ENCODE measurements around the gene CD34.
"Not testable (repeated sequence)": the region's sequence is repeated elsewhere in the genome, so short reads cannot be mapped to it uniquely, and the experiment has no call there.

CD34 gene

DNA sequence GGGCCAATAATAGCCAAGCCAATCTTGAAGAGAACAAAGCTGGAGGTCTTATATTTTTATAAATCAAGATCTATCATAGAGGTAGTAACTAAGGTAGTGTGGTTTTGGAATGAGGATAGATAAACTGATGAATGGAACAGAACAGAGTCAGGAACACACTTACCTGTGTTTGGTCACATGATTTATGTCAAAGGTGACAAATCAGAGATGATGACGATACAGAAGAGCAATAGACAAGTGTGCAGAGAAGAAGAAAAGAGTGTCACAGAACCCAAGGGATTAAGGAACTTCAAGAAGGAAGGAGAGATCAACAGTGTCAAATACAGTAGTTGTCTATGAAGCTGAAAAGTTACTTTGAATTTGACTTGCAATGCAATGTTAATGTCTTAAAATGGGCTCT, 16.1 kb upstream of the CD34 start:
- TF ChIP-seq, protein P1, sequence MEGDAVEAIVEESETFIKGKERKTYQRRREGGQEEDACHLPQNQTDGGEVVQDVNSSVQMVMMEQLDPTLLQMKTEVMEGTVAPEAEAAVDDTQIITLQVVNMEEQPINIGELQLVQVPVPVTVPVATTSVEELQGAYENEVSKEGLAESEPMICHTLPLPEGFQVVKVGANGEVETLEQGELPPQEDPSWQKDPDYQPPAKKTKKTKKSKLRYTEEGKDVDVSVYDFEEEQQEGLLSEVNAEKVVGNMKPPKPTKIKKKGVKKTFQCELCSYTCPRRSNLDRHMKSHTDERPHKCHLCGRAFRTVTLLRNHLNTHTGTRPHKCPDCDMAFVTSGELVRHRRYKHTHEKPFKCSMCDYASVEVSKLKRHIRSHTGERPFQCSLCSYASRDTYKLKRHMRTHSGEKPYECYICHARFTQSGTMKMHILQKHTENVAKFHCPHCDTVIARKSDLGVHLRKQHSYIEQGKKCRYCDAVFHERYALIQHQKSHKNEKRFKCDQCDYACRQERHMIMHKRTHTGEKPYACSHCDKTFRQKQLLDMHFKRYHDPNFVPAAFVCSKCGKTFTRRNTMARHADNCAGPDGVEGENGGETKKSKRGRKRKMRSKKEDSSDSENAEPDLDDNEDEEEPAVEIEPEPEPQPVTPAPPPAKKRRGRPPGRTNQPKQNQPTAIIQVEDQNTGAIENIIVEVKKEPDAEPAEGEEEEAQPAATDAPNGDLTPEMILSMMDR (IDR thresholded peaks at IDR 0.05; ENCODE audit: low read depth, low read length) = no peak
- DNase-seq (ENCODE audit: extremely low read depth, low read depth) = no peak

DNA sequence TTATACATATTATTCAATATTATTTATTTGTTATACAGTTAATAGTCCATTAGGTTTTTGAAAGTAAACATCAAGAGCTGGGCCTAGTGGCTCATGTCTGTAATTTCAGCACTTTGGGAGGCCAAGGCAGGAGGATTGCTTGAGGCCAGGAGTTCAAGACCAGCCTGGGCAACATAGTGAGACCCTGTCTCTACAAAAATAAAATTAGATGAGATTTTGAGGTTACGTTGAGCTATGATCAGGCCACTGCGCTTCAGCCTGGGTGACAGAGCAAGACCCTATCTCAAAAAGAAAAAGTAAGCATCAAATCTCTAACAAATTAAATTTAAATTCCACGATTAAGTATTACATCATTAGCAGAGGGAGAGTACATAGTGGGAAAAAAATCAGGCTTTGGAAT, 15.0 kb upstream of the CD34 start:
- DNase-seq (ENCODE audit: extremely low read depth, low read depth) = not testable (repeated sequence)

DNA sequence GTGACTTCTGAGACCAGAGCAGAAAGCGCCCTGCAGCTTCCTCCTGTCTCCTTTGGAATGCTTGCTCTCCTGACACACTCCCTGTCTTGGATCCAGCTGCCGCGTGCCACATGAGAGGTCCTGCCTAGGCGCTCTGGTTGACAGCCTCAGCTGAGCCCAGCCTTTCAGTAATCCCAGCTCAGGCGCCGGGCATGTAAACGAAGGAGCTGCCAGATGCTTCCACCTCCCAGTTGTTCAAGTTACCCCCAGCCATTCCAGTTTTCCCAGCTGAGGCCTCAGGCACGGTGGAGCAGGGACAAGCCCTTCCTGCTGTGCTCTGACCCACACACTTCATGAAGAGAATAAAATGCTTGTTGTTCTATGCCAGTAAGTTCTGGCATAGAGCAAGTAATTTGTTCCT, 14.3 kb upstream of the CD34 start:
- TF ChIP-seq, protein P1 (IDR thresholded peaks at IDR 0.05; ENCODE audit: low read depth, low read length) = no peak
- no peak for DNase-seq (ENCODE audit: extremely low read depth, low read depth)

DNA sequence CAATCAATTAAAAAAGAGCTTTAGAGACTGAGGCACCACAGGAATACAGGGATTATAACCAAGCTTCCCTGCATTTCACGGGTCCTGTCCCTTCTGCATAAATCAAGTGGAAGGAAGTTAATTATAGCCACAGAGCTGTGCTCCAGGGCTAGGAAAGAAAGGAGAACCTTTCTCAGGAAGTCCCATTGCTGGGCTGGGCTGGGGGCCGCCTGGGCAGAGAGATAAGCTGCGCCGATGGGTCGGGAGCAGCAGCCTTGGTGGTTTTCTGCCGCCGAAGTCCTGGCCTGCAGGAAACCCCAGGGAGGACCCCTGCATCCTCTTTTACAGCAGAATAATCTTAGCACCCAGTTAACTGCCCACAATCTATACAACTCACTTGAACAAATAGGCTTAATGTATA, 12.6 kb upstream of the CD34 start:
- DNase-seq (ENCODE audit: extremely low read depth, low read depth) = no peak
- TF ChIP-seq, protein P1 (IDR thresholded peaks at IDR 0.05; ENCODE audit: low read depth, low read length) = no peak

DNA sequence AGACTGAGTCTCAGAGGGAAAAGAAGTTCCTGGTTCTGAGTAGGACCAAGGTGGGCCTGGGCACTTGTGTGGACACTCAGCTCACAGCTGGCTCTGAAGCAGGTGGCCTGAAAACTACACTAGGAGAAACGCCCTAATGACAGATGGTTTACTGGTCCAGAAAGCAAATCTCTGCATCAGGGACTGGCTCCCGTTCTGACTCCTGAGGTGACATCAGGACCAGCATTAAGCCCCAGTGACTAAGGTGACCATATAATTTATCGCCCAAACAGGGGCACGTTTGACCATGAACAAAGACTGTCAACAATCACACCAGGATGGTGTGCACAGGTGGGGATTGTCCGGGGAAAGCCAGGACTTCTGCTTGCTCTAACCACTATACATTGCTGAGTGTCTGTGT, 12.2 kb upstream of the CD34 start:
- no peak for DNase-seq (ENCODE audit: extremely low read depth, low read depth)
- TF ChIP-seq, protein P1 (IDR thresholded peaks at IDR 0.05; ENCODE audit: low read depth, low read length) = no peak

DNA sequence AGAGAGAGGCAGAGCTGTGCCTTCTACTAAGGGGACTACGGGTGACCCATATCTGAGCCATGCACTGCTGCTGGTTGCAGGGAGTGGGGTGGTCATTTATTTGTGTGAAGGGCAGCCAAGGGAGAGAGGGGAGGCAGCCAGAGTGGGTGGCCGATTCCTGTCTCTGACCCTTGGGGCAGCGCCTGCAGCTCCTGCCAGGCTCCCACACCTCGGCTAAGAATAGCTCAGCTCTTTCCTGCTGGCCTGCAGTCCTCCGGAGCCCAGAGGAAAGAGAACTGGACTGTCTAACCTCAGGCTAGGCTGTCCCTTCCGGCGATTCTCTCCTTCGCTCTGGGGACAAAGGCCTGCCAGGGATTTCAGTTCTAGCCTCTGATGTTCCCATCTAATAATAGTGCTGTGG, 11.6 kb upstream of the CD34 start:
- DNase-seq (ENCODE audit: extremely low read depth, low read depth) = no peak
- TF ChIP-seq, protein P1 (IDR thresholded peaks at IDR 0.05; ENCODE audit: low read depth, low read length) = no peak

DNA sequence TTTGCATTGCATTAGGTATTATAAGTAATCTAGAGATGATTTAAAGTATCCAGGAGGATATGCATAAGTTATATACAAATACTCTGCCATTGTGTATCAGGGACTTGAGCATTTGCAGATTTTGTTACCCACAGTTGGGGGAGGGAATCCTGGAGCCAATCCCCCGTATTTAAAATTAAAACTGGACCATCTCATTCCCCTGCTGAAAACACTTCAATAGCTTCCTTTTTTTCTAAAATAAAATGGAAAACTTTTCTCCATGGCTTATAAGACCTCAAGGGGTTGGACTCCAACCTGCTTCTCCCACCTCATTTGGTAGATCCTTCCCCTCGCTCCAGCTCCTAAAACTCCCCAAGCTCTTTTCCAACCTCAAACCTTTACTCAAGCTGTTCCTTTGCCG, 10.4 kb upstream of the CD34 start:
- DNase-seq (ENCODE audit: extremely low read depth, low read depth) = no peak
- TF ChIP-seq, protein P1 (IDR thresholded peaks at IDR 0.05; ENCODE audit: low read depth, low read length) = no peak

DNA sequence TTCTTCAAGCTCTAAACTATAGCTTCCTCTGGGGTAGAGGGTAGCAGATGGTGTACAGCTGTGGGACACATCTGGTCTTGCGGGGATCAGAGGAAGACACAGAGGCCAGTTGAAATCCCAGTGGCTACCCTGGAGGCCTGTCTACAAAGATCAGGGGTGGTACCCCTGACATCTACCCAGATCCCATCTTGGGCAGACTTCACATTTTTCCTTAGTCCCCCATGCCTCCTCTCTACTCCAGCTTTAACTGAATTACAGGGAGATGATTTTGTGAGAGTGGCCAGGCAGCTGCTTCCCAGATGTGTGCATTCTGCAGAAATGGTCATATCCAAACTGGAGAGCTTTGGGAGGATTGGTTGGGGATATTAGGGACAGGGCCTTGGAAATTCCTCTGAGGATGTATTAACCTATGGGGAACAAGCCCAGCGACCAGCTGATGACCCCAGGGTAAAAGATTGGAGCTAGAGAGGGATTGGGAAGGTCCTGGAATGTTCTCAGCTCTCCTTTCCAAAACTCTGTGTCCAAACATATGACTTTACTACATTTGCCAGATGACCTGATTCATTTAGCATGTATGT, 9.6 kb upstream of the CD34 start:
- no peak for DNase-seq (ENCODE audit: extremely low read depth, low read depth)
- TF ChIP-seq, protein P1 (IDR thresholded peaks at IDR 0.05; ENCODE audit: low read depth, low read length) = no peak

Measured in AG09319 (cell line).